Colonic mucosa (tissue), 4 donors: ENCODE results near the gene VAX1. TPM values are rescaled to one million over a fixed set of nuclear protein-coding genes. Genes with fewer than 3 reads are reported as not detected.

Experiments used
- DNase-seq: peaks from one replicate; pipeline ENCODE4 v3.0.0-alpha.2; 2020
- H3K27ac ChIP-seq: fragments of 200-600 bp; one replicate; pipeline ENCODE4 v1.8.0; 2021
- H3K27me3 ChIP-seq: fragments of 200-600 bp; one replicate; pipeline ENCODE4 v1.8.0; 2021
- H3K36me3 ChIP-seq: fragments of 200-600 bp; one replicate; pipeline ENCODE4 v1.8.0; 2021
- H3K4me1 ChIP-seq: fragments of 200-600 bp; one replicate; pipeline ENCODE4 v1.8.0; 2021; ENCODE audit warnings: mild to moderate bottlenecking
- H3K4me3 ChIP-seq: fragments of 200-600 bp; one replicate; pipeline ENCODE4 v1.8.0; 2021
- H3K9ac ChIP-seq, 2 donors: one replicate each; pipeline ENCODE4 v1.7.0; 2013; ENCODE audit warnings: control low read depth in 2 of 2, low read depth in 2 of 2, low read length in 2 of 2
- H3K9me3 ChIP-seq: fragments of 200-600 bp; one replicate; pipeline ENCODE4 v1.8.0; 2021
- CTCF ChIP-seq: fragments of 200-600 bp; IDR thresholded peaks from one replicate; pipeline ENCODE4 v1.8.0; 2022; ENCODE audit warnings: antibody characterized with exemption, mild to moderate bottlenecking
- intact Hi-C: fragments of 100-400 bp; cut with DNase I; formaldehyde crosslinking; loops from one replicate; pipeline ENCODE4 v1.14.1; 2022
- total RNA-seq, 2 donors: library from RNA; stranded (reverse); fragmentation: NEBNext Ultra II Directional in 1 of 2; extraction: Animal tissue kit (Norgen Biotek cat#: 25700) in 1 of 2; gene quantifications; one replicate each; pipeline ENCODE4 v1.2.1, GENCODE V29; 2021
- donor health status: healthy.
- donor health status: DM: no; HTN: no; CAD: no.
- donor health status: DM: no; HTN: no; CAD: no.

VAX1 gene
- total RNA-seq, 2 donors from 2014 or later: not detected

DNA sequence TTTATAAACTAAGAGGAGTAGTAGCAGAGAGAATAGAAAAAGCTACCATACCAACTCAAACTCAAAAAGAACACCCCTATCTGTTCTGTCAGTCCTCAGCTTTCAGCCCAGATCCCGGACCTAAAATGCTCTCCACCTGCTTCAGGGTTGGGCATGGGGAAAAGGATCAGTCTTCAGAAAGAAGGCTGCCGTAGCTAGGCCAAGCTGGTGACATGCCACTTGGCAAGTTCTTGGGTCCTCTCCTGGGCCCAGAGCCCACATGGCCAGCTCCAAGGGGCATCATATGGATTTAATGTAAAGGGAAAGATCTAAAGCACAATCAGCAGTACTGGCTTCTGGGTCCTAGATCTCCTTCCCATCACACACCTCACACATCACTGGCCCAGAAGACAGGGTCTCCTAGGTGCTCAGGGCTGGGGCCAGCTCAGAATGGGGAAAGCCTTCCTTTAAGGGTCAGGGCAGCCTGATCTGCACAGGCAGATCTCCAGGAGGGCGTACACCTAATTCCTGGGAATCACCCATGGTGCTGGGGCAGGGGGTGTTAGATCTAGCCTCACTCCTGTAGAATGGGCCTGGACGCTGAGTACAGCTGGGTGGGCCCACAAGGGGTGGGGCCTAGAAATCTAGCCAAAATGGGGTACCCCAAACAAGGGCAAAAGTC is 2.5 kb downstream of the VAX1 start:
- Histone ChIP-seq H3K4me1 (peaks cover 11% of the 10 kb centered on the region), H3K9me3 (no peaks in the 10 kb centered on the region), H3K9ac (no peak overlapping the region), H3K4me3 (no peak overlapping the region), H3K36me3 (no peaks in the 10 kb centered on the region), H3K27me3 (peaks cover 97% of the 10 kb centered on the region), H3K27ac (no peak overlapping the region)
- no peak for DNase-seq
- intact Hi-C loops: no loop called here
- no peak for TF ChIP-seq CTCF

DNA sequence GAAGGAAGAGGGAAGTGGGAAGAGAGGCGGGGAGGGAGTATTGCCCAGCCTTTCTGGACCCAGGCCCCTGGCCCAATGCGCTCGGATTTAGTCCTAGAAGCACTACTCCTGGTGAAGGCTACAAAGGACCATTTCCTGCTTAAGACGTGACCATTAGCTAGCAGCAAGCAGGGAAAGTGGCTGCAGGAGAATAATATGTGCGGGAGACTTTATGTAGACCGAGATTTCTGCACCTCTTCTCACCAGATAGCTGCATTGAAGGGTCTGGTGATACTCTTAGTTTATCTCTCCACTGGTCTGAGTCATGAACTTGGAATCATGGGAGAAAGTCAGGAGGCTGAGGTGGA is 3.1 kb downstream of the VAX1 start:
- DNase-seq: no peak
- Histone ChIP-seq H3K36me3 (no peaks in the 10 kb centered on the region), H3K9me3 (no peaks in the 10 kb centered on the region), H3K4me3 (no peak overlapping the region), H3K27ac (no peak overlapping the region), H3K9ac (no peak overlapping the region), H3K27me3 (peaks cover 95% of the 10 kb centered on the region), H3K4me1 (peaks cover 11% of the 10 kb centered on the region)
- intact Hi-C loops: no loop called here
- no peak for TF ChIP-seq CTCF

- no peak for DNase-seq
- no peaks in the 10 kb centered on the region for H3K9me3 ChIP-seq
- peaks cover 90% of the 10 kb centered on the region for H3K27me3 ChIP-seq
- H3K9ac ChIP-seq: no peak overlapping the region
- H3K36me3 ChIP-seq: no peaks in the 10 kb centered on the region
- TF ChIP-seq CTCF: no peak
- H3K4me3 ChIP-seq: peak overlapping the region; percentile 20
- H3K27ac ChIP-seq: no peak overlapping the region
- intact Hi-C loops: no loop called here
- H3K4me1 ChIP-seq: peaks cover 11% of the 10 kb centered on the region
Measured at GRCh38 chr10:117134306-117135025, 3.6 kb downstream of the VAX1 start.

DNA sequence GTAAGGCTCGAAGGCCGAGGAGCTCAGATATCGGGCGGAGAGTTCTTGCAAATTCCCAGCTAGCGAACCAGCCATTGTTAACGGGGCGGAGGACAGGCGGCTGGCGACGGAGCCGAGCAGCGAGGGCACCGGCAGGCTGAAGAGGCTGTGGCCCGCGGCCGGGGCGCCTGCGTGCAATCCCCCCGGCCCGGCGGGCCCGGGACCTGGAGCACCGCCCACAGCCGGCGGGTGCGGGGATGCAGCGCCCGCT is 4.1 kb downstream of the VAX1 start:
- no peak overlapping the region for H3K4me3 ChIP-seq
- intact Hi-C loops: no loop called here
- no peaks in the 10 kb centered on the region for H3K9me3 ChIP-seq
- H3K27me3 ChIP-seq: peaks cover 86% of the 10 kb centered on the region
- H3K4me1 ChIP-seq: peaks cover 11% of the 10 kb centered on the region
- H3K9ac ChIP-seq: no peak overlapping the region
- H3K36me3 ChIP-seq: no peaks in the 10 kb centered on the region
- no peak overlapping the region for H3K27ac ChIP-seq
- no peak for DNase-seq
- TF ChIP-seq CTCF: no peak

GRCh38 chr10:117133273-117134055 is 4.6 kb downstream of the VAX1 start:
- no peak overlapping the region for H3K27ac ChIP-seq
- no peaks in the 10 kb centered on the region for H3K9me3 ChIP-seq
- intact Hi-C loops: no loop called here
- H3K27me3 ChIP-seq: peaks cover 81% of the 10 kb centered on the region
- no peaks in the 10 kb centered on the region for H3K36me3 ChIP-seq
- H3K9ac ChIP-seq: no peak overlapping the region
- H3K4me1 ChIP-seq: peaks cover 11% of the 10 kb centered on the region
- H3K4me3 ChIP-seq: no peak overlapping the region
- no peak for DNase-seq
- no peak for TF ChIP-seq CTCF
